HepG2 (cell line): ENCODE results near the gene ANKRD40. TPM values are rescaled to one million over a fixed set of nuclear protein-coding genes. Genes with fewer than 3 reads are reported as not detected.
A peak's percentile ranks its signal among the peaks of the same experiment; 100 is the strongest.

ENCODE experiments used
- AHR ChIP-seq: IDR thresholded peaks from 2 replicates; pipeline ENCODE4 v1.6.1; 2018; ENCODE audit warnings: missing genetic modification reagents, missing compliant biosample characterization
- ARNTL ChIP-seq: sonication (generic); formaldehyde crosslinking; IDR thresholded peaks from 2 replicates; pipeline ENCODE4 v1.4.0; 2020; ENCODE audit warnings: mild to moderate bottlenecking, missing genetic modification reagents
- CEBPG ChIP-seq: IDR thresholded peaks from 2 replicates; pipeline ENCODE4 v1.6.1; 2016
- CERS6 ChIP-seq: sonication (generic); formaldehyde crosslinking; IDR thresholded peaks from 2 replicates; pipeline ENCODE4 v1.5.0; 2020; ENCODE audit warnings: missing genetic modification reagents
- CSRNP1 ChIP-seq: sonication (generic); formaldehyde crosslinking; IDR thresholded peaks from 2 replicates; pipeline ENCODE4 v1.8.1; 2023; ENCODE audit warnings: mild to moderate bottlenecking, missing genetic modification reagents
- DMAP1 ChIP-seq: IDR thresholded peaks from 2 replicates; pipeline ENCODE4 v1.6.1; 2016
- FOXK1 ChIP-seq: sonication (generic); formaldehyde crosslinking; IDR thresholded peaks from 2 replicates; pipeline ENCODE4 v1.4.0; 2020; ENCODE audit warnings: low read depth, missing genetic modification reagents, borderline replicate concordance
- KLF11 ChIP-seq: IDR thresholded peaks from 2 replicates; pipeline ENCODE4 v1.6.1; 2016; ENCODE audit warnings: missing compliant biosample characterization
- MTA3 ChIP-seq: sonication (generic); formaldehyde crosslinking; IDR thresholded peaks from 2 replicates; pipeline ENCODE4 v1.4.0; 2020; ENCODE audit warnings: missing genetic modification reagents
- NAIF1 ChIP-seq: sonication (generic); formaldehyde crosslinking; IDR thresholded peaks from 2 replicates; pipeline ENCODE4 v1.5.0; 2020; ENCODE audit warnings: mild to moderate bottlenecking, missing genetic modification reagents, borderline replicate concordance
- POLR2A ChIP-seq, 2 experiments: IDR thresholded peaks; 2 replicates each; pipeline ENCODE4 v1.6.1; 2011; ENCODE audit warnings: low read depth in 2 of 2, low read length in 2 of 2, mild to moderate bottlenecking in 1 of 2, moderate library complexity in 1 of 2; ENCODE audit not compliant: insufficient read depth in 1 of 2
- RFX3 ChIP-seq: IDR thresholded peaks from 2 replicates; pipeline ENCODE4 v1.6.1; 2016; ENCODE audit warnings: missing biosample characterization, missing genetic modification reagents
- SRSF1 ChIP-seq: fragments of 200-400 bp; formaldehyde crosslinking; optimal IDR thresholded peaks from 2 replicates; pipeline ENCODE3; 2017; ENCODE audit warnings: mild to moderate bottlenecking, low read depth, low read length, moderate library complexity
- ZC3H13 ChIP-seq: sonication (generic); formaldehyde crosslinking; IDR thresholded peaks from 2 replicates; pipeline ENCODE4 v1.8.1; 2023; ENCODE audit warnings: mild to moderate bottlenecking, missing genetic modification reagents, moderate library complexity
- ZNF180 ChIP-seq: sonication (generic); formaldehyde crosslinking; IDR thresholded peaks from 2 replicates; pipeline ENCODE4 v1.4.0; 2020; ENCODE audit warnings: low read depth, missing genetic modification reagents, borderline replicate concordance
- ZNF329 ChIP-seq: sonication (generic); formaldehyde crosslinking; IDR thresholded peaks from 2 replicates; pipeline ENCODE4 v1.9.0; 2021; ENCODE audit warnings: low read depth, mild to moderate bottlenecking, missing genetic modification reagents
- ZNF331 ChIP-seq: sonication (generic); formaldehyde crosslinking; IDR thresholded peaks from 2 replicates; pipeline ENCODE4 v1.4.0; 2020; ENCODE audit warnings: missing genetic modification reagents
- ZSCAN31 ChIP-seq: sonication (generic); formaldehyde crosslinking; IDR thresholded peaks from 2 replicates; pipeline ENCODE4 v1.5.0; 2020; ENCODE audit warnings: low read depth, mild to moderate bottlenecking, missing genetic modification reagents
- polyA plus RNA-seq, 8 experiments: library from polyadenylated mRNA; depleted of rRNA in 3 of 8; stranded (reverse) in 7 of 8; unstranded in 1 of 8; fragments of >200 nt; fragmentation: Illumina TruSeq in 4 of 8; extraction: Trizol in 4 of 8; gene quantifications; 2 replicates each; pipeline versions ENCODE4 v1.2.1 to v1.2.3, GENCODE V29; 2011 to 2016; ENCODE audit warnings: low read depth in 4 of 8, missing spikeins in 1 of 8, mixed read lengths in 1 of 8; ENCODE audit not compliant: insufficient read depth in 1 of 8
- total RNA-seq, 5 experiments: library from RNA; depleted of rRNA; stranded (reverse); fragments of >200 nt; fragmentation: Illumina TruSeq; extraction: Trizol; gene quantifications; 2 replicates each; pipeline ENCODE4 v1.2.3, GENCODE V29; 2016; ENCODE audit warnings: low read depth in 1 of 5
- TF ChIP-seq, protein P1 (sequence below): sonication (generic); formaldehyde crosslinking; IDR thresholded peaks from 2 replicates; pipeline ENCODE4 v1.8.0; 2022; ENCODE audit warnings: missing genetic modification reagents, mild to moderate bottlenecking, borderline replicate concordance
- TF ChIP-seq, protein P2 (sequence below): sonication (generic); formaldehyde crosslinking; IDR thresholded peaks from 2 replicates; pipeline ENCODE4 v1.8.0; 2022; ENCODE audit warnings: mild to moderate bottlenecking, missing genetic modification reagents, moderate library complexity
- TF ChIP-seq, protein P3 (sequence below): sonication (generic); formaldehyde crosslinking; IDR thresholded peaks from 2 replicates; pipeline ENCODE4 v1.5.0; 2020; ENCODE audit warnings: mild to moderate bottlenecking, missing genetic modification reagents

The ANKRD40 gene
- total and polyA plus RNA-seq, 2 of the 13 experiments (the other 11 are each of a cell fraction or from before 2014, with no cell fraction given) = 35.0 to 46.4 TPM

- peak; percentile 29; the same call in 1 of the 2 replicates for TF ChIP-seq ZSCAN31
- TF ChIP-seq, protein P1, sequence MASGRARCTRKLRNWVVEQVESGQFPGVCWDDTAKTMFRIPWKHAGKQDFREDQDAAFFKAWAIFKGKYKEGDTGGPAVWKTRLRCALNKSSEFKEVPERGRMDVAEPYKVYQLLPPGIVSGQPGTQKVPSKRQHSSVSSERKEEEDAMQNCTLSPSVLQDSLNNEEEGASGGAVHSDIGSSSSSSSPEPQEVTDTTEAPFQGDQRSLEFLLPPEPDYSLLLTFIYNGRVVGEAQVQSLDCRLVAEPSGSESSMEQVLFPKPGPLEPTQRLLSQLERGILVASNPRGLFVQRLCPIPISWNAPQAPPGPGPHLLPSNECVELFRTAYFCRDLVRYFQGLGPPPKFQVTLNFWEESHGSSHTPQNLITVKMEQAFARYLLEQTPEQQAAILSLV (CRISPR knock-in tag) = peak; percentile 59; the same call in 1 of the 2 replicates
- TF ChIP-seq ARNTL (CRISPR knock-in tag) = peak; percentile 74
- peak; percentile 74 for TF ChIP-seq SRSF1
- TF ChIP-seq ZNF180 = no peak
- peak; percentile 65; the same call in 1 of the 2 replicates for TF ChIP-seq FOXK1
- TF ChIP-seq ZC3H13 (CRISPR knock-in tag) = 0 out of 2 replicates have a peak, but pooled peaks have one; percentile 72
- TF ChIP-seq, protein P2, sequence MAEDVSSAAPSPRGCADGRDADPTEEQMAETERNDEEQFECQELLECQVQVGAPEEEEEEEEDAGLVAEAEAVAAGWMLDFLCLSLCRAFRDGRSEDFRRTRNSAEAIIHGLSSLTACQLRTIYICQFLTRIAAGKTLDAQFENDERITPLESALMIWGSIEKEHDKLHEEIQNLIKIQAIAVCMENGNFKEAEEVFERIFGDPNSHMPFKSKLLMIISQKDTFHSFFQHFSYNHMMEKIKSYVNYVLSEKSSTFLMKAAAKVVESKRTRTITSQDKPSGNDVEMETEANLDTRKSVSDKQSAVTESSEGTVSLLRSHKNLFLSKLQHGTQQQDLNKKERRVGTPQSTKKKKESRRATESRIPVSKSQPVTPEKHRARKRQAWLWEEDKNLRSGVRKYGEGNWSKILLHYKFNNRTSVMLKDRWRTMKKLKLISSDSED (CRISPR knock-in tag) = no peak
- TF ChIP-seq, protein P3, sequence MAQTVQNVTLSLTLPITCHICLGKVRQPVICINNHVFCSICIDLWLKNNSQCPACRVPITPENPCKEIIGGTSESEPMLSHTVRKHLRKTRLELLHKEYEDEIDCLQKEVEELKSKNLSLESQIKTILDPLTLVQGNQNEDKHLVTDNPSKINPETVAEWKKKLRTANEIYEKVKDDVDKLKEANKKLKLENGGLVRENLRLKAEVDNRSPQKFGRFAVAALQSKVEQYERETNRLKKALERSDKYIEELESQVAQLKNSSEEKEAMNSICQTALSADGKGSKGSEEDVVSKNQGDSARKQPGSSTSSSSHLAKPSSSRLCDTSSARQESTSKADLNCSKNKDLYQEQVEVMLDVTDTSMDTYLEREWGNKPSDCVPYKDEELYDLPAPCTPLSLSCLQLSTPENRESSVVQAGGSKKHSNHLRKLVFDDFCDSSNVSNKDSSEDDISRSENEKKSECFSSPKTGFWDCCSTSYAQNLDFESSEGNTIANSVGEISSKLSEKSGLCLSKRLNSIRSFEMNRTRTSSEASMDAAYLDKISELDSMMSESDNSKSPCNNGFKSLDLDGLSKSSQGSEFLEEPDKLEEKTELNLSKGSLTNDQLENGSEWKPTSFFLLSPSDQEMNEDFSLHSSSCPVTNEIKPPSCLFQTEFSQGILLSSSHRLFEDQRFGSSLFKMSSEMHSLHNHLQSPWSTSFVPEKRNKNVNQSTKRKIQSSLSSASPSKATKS = no peak
- TF ChIP-seq NAIF1 (CRISPR knock-in tag) = no peak; the same call in 1 of the 2 replicates
- no peak; the same call in 1 of the 2 replicates for TF ChIP-seq AHR
- TF ChIP-seq POLR2A (IDR thresholded peaks at IDR 0.05; ENCODE audit: insufficient read depth in 1 of 2, low read depth in 2 of 2, low read length in 2 of 2) = peak; percentile 86 to 98
- peak; percentile 48; the same call in 1 of the 2 replicates for TF ChIP-seq ZNF329 (CRISPR knock-in tag)
- TF ChIP-seq CSRNP1 (CRISPR knock-in tag) = peak; percentile 87; the same call in 1 of the 2 replicates
- peak; percentile 84; the same call in 1 of the 2 replicates for TF ChIP-seq KLF11 (CRISPR knock-in tag)
- peak; percentile 37; the same call in 1 of the 2 replicates for TF ChIP-seq CEBPG (CRISPR knock-in tag)
- TF ChIP-seq ZNF331 = peak; percentile 84
- no peak for TF ChIP-seq CERS6 (CRISPR knock-in tag)
- peak; percentile 85 for TF ChIP-seq DMAP1
- no peak for TF ChIP-seq RFX3
- TF ChIP-seq MTA3 (CRISPR knock-in tag) = no peak
Measured at GRCh38 chr17:50686494-50687199, 21.1 kb downstream of the ANKRD40 start (continued).
